ENCODE results near the gene TMEM74B.
"Not testable (repeated sequence)": the region's sequence is repeated elsewhere in the genome, so short reads cannot be mapped to it uniquely, and the experiment has no call there.

TMEM74B gene

GRCh38 chr20:1160496-1160895 lies 24.3 kb downstream of the TMEM74B start:
- Histone ChIP-seq H3K4me3 (ENCODE audit: low read length) (no peak overlapping the region), H3K36me3 (ENCODE audit: control insufficient read depth, insufficient read depth, low read length, severe bottlenecking) (peaks cover 62% of the 10 kb centered on the region), H3K27me3 (replicated peaks; ENCODE audit: control insufficient read depth, insufficient read depth, low read length) (no peaks in the 10 kb centered on the region), H3K9me3 (ENCODE audit: control insufficient read depth, low read length) (peaks cover 6% of the 10 kb centered on the region), H3K4me1 (ENCODE audit: control insufficient read depth, insufficient read depth, low read length) (no peaks in the 10 kb centered on the region), H3K9ac (ENCODE audit: low read length) (no peak overlapping the region)
- DNase-seq (ENCODE audit: low read depth): no peak

GRCh38 chr20:1155342-1155741 lies 29.4 kb downstream of the TMEM74B start:
- Histone ChIP-seq H3K27me3 (replicated peaks; ENCODE audit: control insufficient read depth, insufficient read depth, low read length) (no peaks in the 10 kb centered on the region), H3K36me3 (ENCODE audit: control insufficient read depth, insufficient read depth, low read length, severe bottlenecking) (peaks cover 58% of the 10 kb centered on the region), H3K9ac (ENCODE audit: low read length) (no peak overlapping the region), H3K9me3 (ENCODE audit: control insufficient read depth, low read length) (peaks cover 6% of the 10 kb centered on the region), H3K4me3 (ENCODE audit: low read length) (no peak overlapping the region), H3K4me1 (ENCODE audit: control insufficient read depth, insufficient read depth, low read length) (no peaks in the 10 kb centered on the region)
- DNase-seq (ENCODE audit: low read depth): no peak

DNA sequence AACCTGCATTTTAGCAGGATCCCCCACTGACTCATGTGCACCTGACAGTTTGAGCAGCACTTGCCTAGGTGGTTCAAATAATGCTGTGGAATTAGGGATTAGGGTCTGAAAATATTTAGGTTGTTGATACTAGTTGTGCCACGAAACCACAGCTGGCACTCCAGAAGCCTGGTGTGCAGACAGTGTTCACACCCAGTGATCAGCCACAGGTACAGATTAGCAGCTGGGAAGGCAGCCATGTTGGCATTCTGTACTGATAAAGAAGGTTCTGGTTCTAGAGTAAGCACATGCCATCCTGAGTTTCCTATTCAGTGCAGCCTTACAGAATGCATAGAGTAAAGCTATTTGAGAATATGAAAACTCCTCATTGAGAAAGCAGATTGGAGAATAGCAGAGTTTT lies 30.1 kb downstream of the TMEM74B start:
- no peak overlapping the region for H3K4me3 ChIP-seq (ENCODE audit: low read length)
- H3K9ac ChIP-seq (ENCODE audit: low read length): no peak overlapping the region
- peaks cover 52% of the 10 kb centered on the region for H3K36me3 ChIP-seq (ENCODE audit: control insufficient read depth, insufficient read depth, low read length, severe bottlenecking)
- H3K9me3 ChIP-seq (ENCODE audit: control insufficient read depth, low read length): peaks cover 6% of the 10 kb centered on the region
- no peaks in the 10 kb centered on the region for H3K4me1 ChIP-seq (ENCODE audit: control insufficient read depth, insufficient read depth, low read length)
- DNase-seq (ENCODE audit: low read depth): no peak
- no peaks in the 10 kb centered on the region for H3K27me3 ChIP-seq (replicated peaks; ENCODE audit: control insufficient read depth, insufficient read depth, low read length)

DNA sequence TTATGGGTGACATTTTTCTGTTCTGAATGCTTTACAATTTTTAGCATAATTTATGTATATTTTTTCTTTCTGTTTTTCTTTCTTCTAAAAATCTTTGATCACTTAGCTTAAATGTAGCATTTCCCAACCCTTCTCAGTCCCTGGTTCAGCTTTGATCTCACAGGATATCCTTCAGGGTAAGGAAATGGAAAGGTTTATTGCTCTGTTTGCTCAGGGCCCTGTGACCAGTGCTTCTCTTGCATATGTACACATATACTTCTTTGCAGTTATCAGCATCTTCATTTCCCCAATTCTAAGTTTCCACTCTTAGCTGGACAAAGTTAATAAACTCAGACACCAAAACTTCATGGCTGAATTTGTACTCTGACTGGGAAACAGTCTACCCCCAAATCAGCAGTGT lies 30.6 kb downstream of the TMEM74B start:
- no peak for DNase-seq (ENCODE audit: low read depth)
- Histone ChIP-seq H3K4me3 (ENCODE audit: low read length) (no peak overlapping the region), H3K9ac (ENCODE audit: low read length) (no peak overlapping the region), H3K9me3 (ENCODE audit: control insufficient read depth, low read length) (peaks cover 6% of the 10 kb centered on the region), H3K36me3 (ENCODE audit: control insufficient read depth, insufficient read depth, low read length, severe bottlenecking) (peaks cover 50% of the 10 kb centered on the region), H3K4me1 (ENCODE audit: control insufficient read depth, insufficient read depth, low read length) (no peaks in the 10 kb centered on the region), H3K27me3 (replicated peaks; ENCODE audit: control insufficient read depth, insufficient read depth, low read length) (no peaks in the 10 kb centered on the region)

DNA sequence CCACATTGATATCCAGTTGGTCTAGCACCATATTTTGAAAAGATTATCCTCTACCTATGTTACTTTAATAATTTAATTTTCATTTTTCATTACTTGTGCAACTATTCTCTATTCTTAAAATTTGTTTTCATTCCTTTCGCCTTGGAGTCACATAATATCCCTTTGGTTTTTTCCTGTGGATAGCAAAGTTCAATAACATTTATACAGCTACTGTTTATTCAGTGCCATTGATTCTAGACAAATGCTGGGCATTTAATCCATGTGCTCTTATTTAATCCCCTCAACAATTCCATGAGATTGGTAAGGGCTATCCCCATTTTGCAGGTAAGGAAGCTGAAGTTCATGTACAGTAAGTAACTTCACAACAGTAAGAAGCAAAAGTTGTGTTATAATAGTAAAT lies 33.8 kb downstream of the TMEM74B start:
- Histone ChIP-seq H3K4me1 (ENCODE audit: control insufficient read depth, insufficient read depth, low read length) (no peaks in the 10 kb centered on the region), H3K27me3 (replicated peaks; ENCODE audit: control insufficient read depth, insufficient read depth, low read length) (no peaks in the 10 kb centered on the region), H3K36me3 (ENCODE audit: control insufficient read depth, insufficient read depth, low read length, severe bottlenecking) (peaks cover 52% of the 10 kb centered on the region), H3K9me3 (ENCODE audit: control insufficient read depth, low read length) (peaks cover under 1% of the 10 kb centered on the region), H3K4me3 (ENCODE audit: low read length) (no peak overlapping the region), H3K9ac (ENCODE audit: low read length) (no peak overlapping the region)
- DNase-seq (ENCODE audit: low read depth): no peak

DNA sequence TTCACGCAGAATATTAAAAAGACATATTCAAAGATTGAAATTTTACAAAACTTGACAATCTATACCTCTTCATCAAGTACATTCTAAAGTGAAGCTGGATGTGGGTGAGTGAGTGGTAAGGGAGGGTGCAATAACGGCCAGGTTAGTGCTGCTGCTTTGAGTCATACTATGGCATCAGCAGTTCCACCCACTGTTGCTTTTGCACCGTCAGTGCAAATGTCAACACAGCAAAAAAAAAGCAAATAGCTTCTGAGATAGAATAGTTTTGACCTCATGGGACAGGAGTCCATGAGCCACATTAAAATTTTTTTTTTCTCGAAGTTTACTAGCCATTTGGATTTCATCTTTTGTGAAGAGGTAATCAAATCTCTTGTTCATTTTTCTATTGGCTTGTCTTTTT lies 34.6 kb downstream of the TMEM74B start:
- H3K4me3 ChIP-seq (ENCODE audit: low read length): no peak overlapping the region
- no peak for DNase-seq (ENCODE audit: low read depth)
- no peaks in the 10 kb centered on the region for H3K27me3 ChIP-seq (replicated peaks; ENCODE audit: control insufficient read depth, insufficient read depth, low read length)
- no peaks in the 10 kb centered on the region for H3K4me1 ChIP-seq (ENCODE audit: control insufficient read depth, insufficient read depth, low read length)
- H3K9me3 ChIP-seq (ENCODE audit: control insufficient read depth, low read length): no peaks in the 10 kb centered on the region
- H3K9ac ChIP-seq (ENCODE audit: low read length): no peak overlapping the region
- H3K36me3 ChIP-seq (ENCODE audit: control insufficient read depth, insufficient read depth, low read length, severe bottlenecking): peaks cover 46% of the 10 kb centered on the region

DNA sequence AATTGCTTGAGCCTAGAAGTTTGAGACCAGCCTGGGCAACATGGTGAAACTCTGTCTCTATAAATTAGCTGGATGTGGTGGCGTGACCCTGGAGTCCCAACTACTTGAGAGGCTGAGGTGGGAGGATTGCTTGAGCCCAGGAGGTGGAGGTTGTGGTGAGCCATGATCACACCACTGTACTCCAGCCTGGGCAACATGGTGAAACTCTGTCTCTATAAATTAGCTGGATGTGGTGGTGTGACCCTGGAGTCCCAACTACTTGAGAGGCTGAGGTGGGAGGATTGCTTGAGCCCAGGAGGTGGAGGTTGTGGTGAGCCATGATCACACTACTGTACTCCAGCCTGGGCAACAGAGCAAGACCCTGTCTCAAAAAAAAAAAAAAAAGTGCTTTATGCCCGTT lies 35.0 kb downstream of the TMEM74B start:
- H3K4me1 ChIP-seq (ENCODE audit: control insufficient read depth, insufficient read depth, low read length); H3K9me3 ChIP-seq (ENCODE audit: control insufficient read depth, low read length); DNase-seq (ENCODE audit: low read depth); H3K4me3 ChIP-seq (ENCODE audit: low read length); H3K27me3 ChIP-seq (replicated peaks; ENCODE audit: control insufficient read depth, insufficient read depth, low read length); H3K9ac ChIP-seq (ENCODE audit: low read length): not testable (repeated sequence)
- peaks cover 45% of the 10 kb centered on the region for H3K36me3 ChIP-seq (ENCODE audit: control insufficient read depth, insufficient read depth, low read length, severe bottlenecking)

- Histone ChIP-seq H3K36me3 (ENCODE audit: control insufficient read depth, insufficient read depth, low read length, severe bottlenecking) (peaks cover 34% of the 10 kb centered on the region), H3K9ac (ENCODE audit: low read length) (no peak overlapping the region), H3K27me3 (replicated peaks; ENCODE audit: control insufficient read depth, insufficient read depth, low read length) (no peaks in the 10 kb centered on the region), H3K4me1 (ENCODE audit: control insufficient read depth, insufficient read depth, low read length) (no peaks in the 10 kb centered on the region), H3K4me3 (ENCODE audit: low read length) (no peak overlapping the region), H3K9me3 (ENCODE audit: control insufficient read depth, low read length) (no peaks in the 10 kb centered on the region)
- DNase-seq (ENCODE audit: low read depth): no peak
Observed at GRCh38 chr20:1146957-1147356, 37.8 kb downstream of the TMEM74B start.

GRCh38 chr20:1144401-1145172 lies 40.2 kb downstream of the TMEM74B start:
- no peaks in the 10 kb centered on the region for H3K27me3 ChIP-seq (replicated peaks; ENCODE audit: control insufficient read depth, insufficient read depth, low read length)
- H3K36me3 ChIP-seq (ENCODE audit: control insufficient read depth, insufficient read depth, low read length, severe bottlenecking): peaks cover 55% of the 10 kb centered on the region
- no peak overlapping the region for H3K9ac ChIP-seq (ENCODE audit: low read length)
- H3K4me1 ChIP-seq (ENCODE audit: control insufficient read depth, insufficient read depth, low read length): no peaks in the 10 kb centered on the region
- DNase-seq (ENCODE audit: low read depth): no peak
- no peak overlapping the region for H3K4me3 ChIP-seq (ENCODE audit: low read length)
- H3K9me3 ChIP-seq (ENCODE audit: control insufficient read depth, low read length): no peaks in the 10 kb centered on the region

DNA sequence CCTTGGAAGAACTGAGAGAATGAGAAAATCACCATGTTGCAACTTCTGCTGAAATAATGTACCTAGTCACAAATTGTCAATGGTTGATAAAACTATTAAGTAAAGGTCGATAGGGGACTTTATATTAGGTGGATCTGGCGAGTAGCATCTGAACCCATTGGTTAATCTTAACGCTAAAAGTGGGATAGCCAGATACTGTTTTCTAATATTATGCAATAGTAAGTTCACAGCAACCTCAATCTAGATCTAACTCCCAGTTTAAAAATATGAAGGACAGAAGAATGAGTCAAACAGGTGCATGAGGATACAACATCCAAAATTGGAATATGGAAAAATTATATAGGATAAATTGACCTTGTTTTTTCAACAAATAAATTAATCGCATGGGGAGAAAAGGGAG lies 47.5 kb downstream of the TMEM74B start:
- Histone ChIP-seq H3K27me3 (replicated peaks; ENCODE audit: control insufficient read depth, insufficient read depth, low read length) (no peaks in the 10 kb centered on the region), H3K4me1 (ENCODE audit: control insufficient read depth, insufficient read depth, low read length) (no peaks in the 10 kb centered on the region), H3K9me3 (ENCODE audit: control insufficient read depth, low read length) (no peaks in the 10 kb centered on the region), H3K36me3 (ENCODE audit: control insufficient read depth, insufficient read depth, low read length, severe bottlenecking) (peaks cover 82% of the 10 kb centered on the region), H3K9ac (ENCODE audit: low read length) (no peak overlapping the region), H3K4me3 (ENCODE audit: low read length) (no peak overlapping the region)
- no peak for DNase-seq (ENCODE audit: low read depth)

DNA sequence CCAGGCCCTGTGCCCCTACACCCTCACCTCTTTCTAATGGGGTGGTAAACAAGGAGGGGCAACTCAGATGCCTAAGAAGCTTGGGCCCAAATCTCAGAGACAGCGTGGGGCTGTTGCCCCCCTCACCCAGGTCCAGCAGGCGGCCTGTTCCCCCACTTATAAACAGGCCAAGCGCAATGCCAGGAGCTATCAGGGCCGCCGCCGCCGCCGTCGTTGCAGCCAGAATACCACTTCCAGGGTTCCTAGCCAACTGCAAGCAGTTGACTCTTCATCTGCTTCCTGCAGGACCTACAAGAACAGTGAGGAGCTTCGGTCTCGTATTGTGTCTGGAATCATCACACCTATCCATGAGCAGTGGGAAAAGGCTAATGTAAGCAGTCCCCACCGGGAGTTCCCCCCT lies 49.9 kb downstream of the TMEM74B start:
- no peaks in the 10 kb centered on the region for H3K27me3 ChIP-seq (replicated peaks; ENCODE audit: control insufficient read depth, insufficient read depth, low read length)

GRCh38 chr20:1134355-1134754 lies 50.4 kb downstream of the TMEM74B start:
- Histone ChIP-seq H3K36me3 (ENCODE audit: control insufficient read depth, insufficient read depth, low read length, severe bottlenecking) (peaks cover 89% of the 10 kb centered on the region), H3K4me3 (ENCODE audit: low read length) (no peak overlapping the region), H3K9ac (ENCODE audit: low read length) (no peak overlapping the region), H3K9me3 (ENCODE audit: control insufficient read depth, low read length) (no peaks in the 10 kb centered on the region), H3K27me3 (replicated peaks; ENCODE audit: control insufficient read depth, insufficient read depth, low read length) (no peaks in the 10 kb centered on the region), H3K4me1 (ENCODE audit: control insufficient read depth, insufficient read depth, low read length) (no peaks in the 10 kb centered on the region)
- no peak for DNase-seq (ENCODE audit: low read depth)

More for the DNA sequence above, 49.9 kb downstream of the TMEM74B start:
- no peak for DNase-seq (ENCODE audit: low read depth)
- no peaks in the 10 kb centered on the region for H3K4me1 ChIP-seq (ENCODE audit: control insufficient read depth, insufficient read depth, low read length)
- H3K9ac ChIP-seq (ENCODE audit: low read length): no peak overlapping the region
- no peak overlapping the region for H3K4me3 ChIP-seq (ENCODE audit: low read length)
- no peaks in the 10 kb centered on the region for H3K9me3 ChIP-seq (ENCODE audit: control insufficient read depth, low read length)
- peaks cover 86% of the 10 kb centered on the region for H3K36me3 ChIP-seq (ENCODE audit: control insufficient read depth, insufficient read depth, low read length, severe bottlenecking)
